Right atrium auricular region (tissue), 2 donors: Measurements from ENCODE around the gene OR51G1. TPM values are rescaled to one million over a fixed set of nuclear protein-coding genes. Genes with fewer than 3 reads are reported as not detected.

Experiments used
- DNase-seq: peaks from one replicate; pipeline ENCODE4 v3.0.0-alpha.2; 2019; ENCODE audit warnings: low spot score
- H3K27ac ChIP-seq, 2 donors: fragments of 200-600 bp; sonication (generic); 1 replicate in 1 of 2; 2 replicates in 1 of 2; pipeline ENCODE4 v1.5.1; 2016 to 2019
- H3K27me3 ChIP-seq, 2 donors: fragments of 200-600 bp; sonication (generic); one replicate each; pipeline versions ENCODE4 v1.5.1 to v1.6.0; 2017 to 2019
- H3K36me3 ChIP-seq: fragments of 200-600 bp; sonication (generic); one replicate; pipeline ENCODE4 v1.5.1; 2016
- H3K4me1 ChIP-seq, 2 donors: fragments of 200-600 bp; sonication (generic); one replicate each; pipeline versions ENCODE4 v1.5.1 to v1.6.0; 2017 to 2019
- H3K4me3 ChIP-seq, 2 donors: fragments of 200-600 bp; sonication (generic); 1 replicate in 1 of 2; 2 replicates in 1 of 2; pipeline ENCODE4 v1.5.1; 2017 to 2019; ENCODE audit warnings: mild to moderate bottlenecking in 1 of 2, moderate library complexity in 1 of 2
- H3K9me3 ChIP-seq, 2 donors: fragments of 200-600 bp; sonication (generic); one replicate each; pipeline ENCODE4 v1.5.1; 2019
- total RNA-seq, 2 donors: library from RNA; depleted of rRNA; stranded (reverse); fragments of >200 nt; gene quantifications; one replicate each; pipeline ENCODE4 v1.1.0, GENCODE V29; 2016
- TF ChIP-seq, protein P1 (sequence below), 2 donors: fragments of 200-600 bp; sonication (generic); IDR thresholded peaks; one replicate each; pipeline ENCODE4 v1.5.1; 2019; ENCODE audit warnings: antibody characterized with exemption in 2 of 2

OR51G1 gene
- total RNA-seq, 2 donors from 2014 or later: not detected

DNA sequence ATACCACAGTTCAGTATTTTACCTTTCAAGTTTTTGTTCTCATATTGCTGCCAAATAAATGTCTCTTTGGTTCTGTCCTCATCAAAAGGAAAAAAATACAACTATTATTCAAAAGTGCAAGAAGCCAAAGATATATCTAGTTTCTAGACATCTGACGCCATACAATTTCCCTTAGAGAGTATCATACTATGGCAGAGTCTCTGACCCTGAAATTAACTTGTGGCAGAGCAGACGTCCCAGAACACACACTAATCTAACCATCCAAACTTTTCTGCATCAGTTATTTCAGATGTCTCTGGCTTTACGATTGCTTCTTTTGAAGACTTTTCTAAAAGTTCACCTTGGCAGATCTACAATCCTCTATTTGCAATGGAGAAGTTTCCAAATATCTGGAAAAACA lies 39.8 kb downstream of the OR51G1 start:
- Histone ChIP-seq H3K36me3 (no peaks in the 10 kb centered on the region), H3K4me3 (no peak overlapping the region), H3K27ac (no peak overlapping the region), H3K27me3 (no peaks in the 10 kb centered on the region), H3K9me3 (no peaks in the 10 kb centered on the region), H3K4me1 (no peaks in the 10 kb centered on the region)
- TF ChIP-seq, protein P1, sequence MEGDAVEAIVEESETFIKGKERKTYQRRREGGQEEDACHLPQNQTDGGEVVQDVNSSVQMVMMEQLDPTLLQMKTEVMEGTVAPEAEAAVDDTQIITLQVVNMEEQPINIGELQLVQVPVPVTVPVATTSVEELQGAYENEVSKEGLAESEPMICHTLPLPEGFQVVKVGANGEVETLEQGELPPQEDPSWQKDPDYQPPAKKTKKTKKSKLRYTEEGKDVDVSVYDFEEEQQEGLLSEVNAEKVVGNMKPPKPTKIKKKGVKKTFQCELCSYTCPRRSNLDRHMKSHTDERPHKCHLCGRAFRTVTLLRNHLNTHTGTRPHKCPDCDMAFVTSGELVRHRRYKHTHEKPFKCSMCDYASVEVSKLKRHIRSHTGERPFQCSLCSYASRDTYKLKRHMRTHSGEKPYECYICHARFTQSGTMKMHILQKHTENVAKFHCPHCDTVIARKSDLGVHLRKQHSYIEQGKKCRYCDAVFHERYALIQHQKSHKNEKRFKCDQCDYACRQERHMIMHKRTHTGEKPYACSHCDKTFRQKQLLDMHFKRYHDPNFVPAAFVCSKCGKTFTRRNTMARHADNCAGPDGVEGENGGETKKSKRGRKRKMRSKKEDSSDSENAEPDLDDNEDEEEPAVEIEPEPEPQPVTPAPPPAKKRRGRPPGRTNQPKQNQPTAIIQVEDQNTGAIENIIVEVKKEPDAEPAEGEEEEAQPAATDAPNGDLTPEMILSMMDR (IDR thresholded peaks at IDR 0.05): no peak
- DNase-seq: no peak

DNA sequence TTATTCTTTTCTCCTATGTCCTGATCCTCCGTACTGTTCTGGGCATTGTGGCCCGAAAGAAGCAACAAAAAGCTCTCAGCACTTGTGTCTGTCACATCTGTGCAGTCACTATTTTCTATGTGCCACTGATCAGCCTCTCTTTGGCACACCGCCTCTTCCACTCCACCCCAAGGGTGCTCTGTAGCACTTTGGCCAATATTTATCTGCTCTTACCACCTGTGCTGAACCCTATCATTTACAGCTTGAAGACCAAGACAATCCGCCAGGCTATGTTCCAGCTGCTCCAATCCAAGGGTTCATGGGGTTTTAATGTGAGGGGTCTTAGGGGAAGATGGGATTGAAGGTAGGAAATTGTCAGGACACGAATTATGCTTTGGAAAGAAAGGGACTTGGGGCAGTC lies 41.6 kb downstream of the OR51G1 start:
- Histone ChIP-seq H3K4me1 (no peaks in the 10 kb centered on the region), H3K9me3 (no peaks in the 10 kb centered on the region), H3K27me3 (no peaks in the 10 kb centered on the region), H3K27ac (no peak overlapping the region), H3K4me3 (no peak overlapping the region), H3K36me3 (no peaks in the 10 kb centered on the region)
- no peak for DNase-seq
- TF ChIP-seq, protein P1 (IDR thresholded peaks at IDR 0.05): no peak

DNA sequence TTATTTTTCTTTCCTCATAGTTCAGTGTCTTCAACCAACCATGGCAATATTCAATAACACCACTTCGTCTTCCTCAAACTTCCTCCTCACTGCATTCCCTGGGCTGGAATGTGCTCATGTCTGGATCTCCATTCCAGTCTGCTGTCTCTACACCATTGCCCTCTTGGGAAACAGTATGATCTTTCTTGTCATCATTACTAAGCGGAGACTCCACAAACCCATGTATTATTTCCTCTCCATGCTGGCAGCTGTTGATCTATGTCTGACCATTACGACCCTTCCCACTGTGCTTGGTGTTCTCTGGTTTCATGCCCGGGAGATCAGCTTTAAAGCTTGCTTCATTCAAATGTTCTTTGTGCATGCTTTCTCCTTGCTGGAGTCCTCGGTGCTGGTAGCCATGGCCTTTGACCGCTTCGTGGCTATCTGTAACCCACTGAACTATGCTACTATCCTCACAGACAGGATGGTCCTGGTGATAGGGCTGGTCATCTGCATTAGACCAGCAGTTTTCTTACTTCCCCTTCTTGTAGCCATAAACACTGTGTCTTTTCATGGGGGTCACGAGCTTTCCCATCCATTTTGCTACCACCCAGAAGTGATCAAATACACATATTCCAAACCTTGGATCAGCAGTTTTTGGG lies 42.2 kb downstream of the OR51G1 start, which contains the start of gene OR51T1:
Gene OR51T1, plus strand, starts transcription at position 41 of the 641 bp plus-strand sequence. Its CDS starts 0 bp downstream, at position 41.
- Histone ChIP-seq H3K27me3 (no peaks in the 10 kb centered on the region), H3K27ac (no peak within 1 kb of the TSS), H3K4me3 (no peak within 1 kb of the TSS), H3K36me3 (no peaks in the 10 kb centered on the region), H3K4me1 (no peaks in the 10 kb centered on the region), H3K9me3 (no peaks in the 10 kb centered on the region)
- TF ChIP-seq, protein P1 (IDR thresholded peaks at IDR 0.05): no peak
- DNase-seq: no peak

DNA sequence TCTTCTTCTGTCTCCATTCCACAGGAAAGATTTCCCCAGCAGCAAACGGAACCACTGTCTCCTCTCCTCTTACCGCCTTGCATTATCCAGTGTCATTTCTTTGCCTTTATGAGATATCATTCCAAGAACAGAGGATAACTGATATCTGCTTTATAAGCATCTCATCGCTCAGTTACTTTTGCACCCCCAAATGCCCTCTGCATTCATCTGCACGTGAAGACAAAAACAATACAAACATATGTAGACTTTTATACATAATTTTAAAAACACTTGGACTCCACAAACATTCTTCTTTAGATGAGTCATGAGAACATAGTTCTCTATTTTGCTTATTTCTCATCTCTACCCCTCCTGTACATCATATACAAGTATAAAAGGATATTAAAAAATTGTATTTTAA lies 43.0 kb downstream of the OR51G1 start:
- no peaks in the 10 kb centered on the region for H3K27me3 ChIP-seq
- no peaks in the 10 kb centered on the region for H3K4me1 ChIP-seq
- H3K9me3 ChIP-seq: no peaks in the 10 kb centered on the region
- DNase-seq: no peak
- TF ChIP-seq, protein P1 (IDR thresholded peaks at IDR 0.05): no peak
- no peak overlapping the region for H3K27ac ChIP-seq
- no peak overlapping the region for H3K4me3 ChIP-seq
- no peaks in the 10 kb centered on the region for H3K36me3 ChIP-seq

Other genes starting within 250 kb of the OR51G1 start
- under 1 TPM in 1 of 2 donors, not detected in 1; 0.15 TPM for gene OR51E2, start 226.5 kb downstream of the OR51G1 start, total RNA-seq
- not detected for gene MMP26, start 219.6 kb downstream of the OR51G1 start, total RNA-seq
- gene OR51F1, start 154.4 kb downstream of the OR51G1 start, total RNA-seq: not detected
- gene OR52R1, start 120.0 kb downstream of the OR51G1 start, total RNA-seq: not detected
- gene OR51F2, start 103.0 kb downstream of the OR51G1 start, total RNA-seq: not detected
- gene OR51S1, start 75.1 kb downstream of the OR51G1 start, total RNA-seq: not detected
- gene OR51T1, start 42.4 kb downstream of the OR51G1 start, total RNA-seq: not detected
- gene OR51A7, start 20.6 kb downstream of the OR51G1 start, total RNA-seq: not detected
- not detected for gene OR51G2, start 5.0 kb downstream of the OR51G1 start, total RNA-seq
- not detected for gene OR51A4, start 23.3 kb upstream of the OR51G1 start, total RNA-seq
- not detected for gene OR51A2, start 31.4 kb upstream of the OR51G1 start, total RNA-seq
- not detected for gene OR51L1, start 70.5 kb upstream of the OR51G1 start, total RNA-seq
- gene OR52J3, start 122.2 kb upstream of the OR51G1 start, total RNA-seq: not detected
- not detected for gene OR52E2, start 135.3 kb upstream of the OR51G1 start, total RNA-seq
- gene OR52E1, start 145.2 kb upstream of the OR51G1 start, total RNA-seq: not detected
- not detected for gene OR52A5, start 214.0 kb upstream of the OR51G1 start, total RNA-seq
- not detected for gene OR52A1, start 230.4 kb upstream of the OR51G1 start, total RNA-seq